Measurements from ENCODE around the gene ALDH1L1. TPM values are rescaled to one million over a fixed set of nuclear protein-coding genes. Genes with fewer than 3 reads are reported as not detected.

ALDH1L1 gene
- total RNA-seq, 4 donors from 2014 or later, result 2.3 to 8.1 (median 6.0) TPM

DNA sequence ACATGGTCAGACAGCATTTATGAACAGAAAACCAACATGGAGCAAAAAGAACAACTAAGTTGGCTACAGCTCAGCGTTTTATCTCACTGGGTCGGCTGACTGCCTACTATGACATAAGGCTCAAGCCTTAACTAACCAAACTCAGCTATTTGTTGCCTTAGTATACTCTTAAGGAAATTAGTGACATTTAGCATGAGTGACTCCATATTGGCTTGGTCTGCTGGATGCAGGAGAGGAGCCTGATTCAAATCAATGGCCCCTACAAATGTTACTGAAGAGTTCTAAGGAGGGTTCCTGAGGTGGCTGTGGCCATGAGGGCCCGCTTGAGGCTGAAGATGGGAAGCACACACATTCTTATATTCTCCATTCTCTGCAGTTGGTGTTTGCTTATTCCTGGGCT lies 20.1 kb upstream of the ALDH1L1 start:
- no peak for DNase-seq (ENCODE audit: low spot score in 2 of 2)
- WGBS, 2 donors, result 58 to 61% methylated on average over 3 of the region's 3 CpGs
- TF ChIP-seq, protein P1, sequence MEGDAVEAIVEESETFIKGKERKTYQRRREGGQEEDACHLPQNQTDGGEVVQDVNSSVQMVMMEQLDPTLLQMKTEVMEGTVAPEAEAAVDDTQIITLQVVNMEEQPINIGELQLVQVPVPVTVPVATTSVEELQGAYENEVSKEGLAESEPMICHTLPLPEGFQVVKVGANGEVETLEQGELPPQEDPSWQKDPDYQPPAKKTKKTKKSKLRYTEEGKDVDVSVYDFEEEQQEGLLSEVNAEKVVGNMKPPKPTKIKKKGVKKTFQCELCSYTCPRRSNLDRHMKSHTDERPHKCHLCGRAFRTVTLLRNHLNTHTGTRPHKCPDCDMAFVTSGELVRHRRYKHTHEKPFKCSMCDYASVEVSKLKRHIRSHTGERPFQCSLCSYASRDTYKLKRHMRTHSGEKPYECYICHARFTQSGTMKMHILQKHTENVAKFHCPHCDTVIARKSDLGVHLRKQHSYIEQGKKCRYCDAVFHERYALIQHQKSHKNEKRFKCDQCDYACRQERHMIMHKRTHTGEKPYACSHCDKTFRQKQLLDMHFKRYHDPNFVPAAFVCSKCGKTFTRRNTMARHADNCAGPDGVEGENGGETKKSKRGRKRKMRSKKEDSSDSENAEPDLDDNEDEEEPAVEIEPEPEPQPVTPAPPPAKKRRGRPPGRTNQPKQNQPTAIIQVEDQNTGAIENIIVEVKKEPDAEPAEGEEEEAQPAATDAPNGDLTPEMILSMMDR (IDR thresholded peaks at IDR 0.05), result no peak
- TF ChIP-seq POLR2A (IDR thresholded peaks at IDR 0.05), result no peak
- intact Hi-C loops (cut with DNase I; ENCODE audit: low total_unique reads), result no loop called here
- H3K4me3 ChIP-seq (ENCODE audit: low read depth, poor library complexity, severe bottlenecking), result no peak overlapping the region

- intact Hi-C loops (cut with DNase I; ENCODE audit: low total_unique reads), result no loop called here
- TF ChIP-seq, protein P1 (IDR thresholded peaks at IDR 0.05), result no peak
- TF ChIP-seq POLR2A (IDR thresholded peaks at IDR 0.05), result no peak
- no peak overlapping the region for H3K4me3 ChIP-seq (ENCODE audit: low read depth, poor library complexity, severe bottlenecking)
- no peak for DNase-seq (ENCODE audit: low spot score in 2 of 2)
- 63 to 85% methylated on average over 2 of the region's 2 CpGs for WGBS, 2 donors
Measured at GRCh38 chr3:126199256-126199655, 18.9 kb upstream of the ALDH1L1 start.

- DNase-seq (ENCODE audit: low spot score in 2 of 2), result peak in 1 of 2 donors; percentile 43
- intact Hi-C loops (cut with DNase I; ENCODE audit: low total_unique reads), result no loop called here
- TF ChIP-seq, protein P1 (IDR thresholded peaks at IDR 0.05), result no peak
- TF ChIP-seq POLR2A (IDR thresholded peaks at IDR 0.05), result no peak
- no peak overlapping the region for H3K4me3 ChIP-seq (ENCODE audit: low read depth, poor library complexity, severe bottlenecking)
- 45 to 54% methylated on average over 7 of the region's 7 CpGs for WGBS, 2 donors
Measured at GRCh38 chr3:126197854-126198584, 17.6 kb upstream of the ALDH1L1 start.

DNA sequence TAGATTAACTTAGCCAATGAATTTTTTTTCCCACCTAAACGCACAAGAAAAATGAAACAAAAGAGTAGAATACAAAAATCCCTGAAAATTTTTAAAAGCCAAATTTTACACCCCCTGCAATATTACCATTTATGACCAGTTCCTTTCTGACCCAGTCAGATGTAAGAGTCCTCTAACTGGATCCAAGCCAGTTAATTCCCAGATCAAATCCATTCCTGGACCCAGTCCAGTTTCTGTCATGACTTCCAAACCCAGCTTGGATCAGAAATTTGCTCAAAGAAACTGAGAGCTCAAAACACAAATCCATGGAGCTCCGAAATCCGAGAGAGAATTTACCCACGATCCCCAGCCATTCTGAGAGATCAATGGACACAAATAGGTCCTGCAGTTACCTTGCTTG lies 17.0 kb upstream of the ALDH1L1 start:
- TF ChIP-seq, protein P1 (IDR thresholded peaks at IDR 0.05), result no peak
- TF ChIP-seq POLR2A (IDR thresholded peaks at IDR 0.05), result no peak
- H3K4me3 ChIP-seq (ENCODE audit: low read depth, poor library complexity, severe bottlenecking), result no peak overlapping the region
- WGBS, 2 donors, result 82 to 90% methylated on average over 4 of the region's 4 CpGs
- DNase-seq (ENCODE audit: low spot score in 2 of 2), result no peak
- intact Hi-C loops (cut with DNase I; ENCODE audit: low total_unique reads), result no loop called here

GRCh38 chr3:126194713-126195305 lies 14.4 kb upstream of the ALDH1L1 start:
- intact Hi-C loops (cut with DNase I; ENCODE audit: low total_unique reads), result no loop called here
- TF ChIP-seq, protein P1 (IDR thresholded peaks at IDR 0.05), result no peak
- no peak for TF ChIP-seq POLR2A (IDR thresholded peaks at IDR 0.05)
- DNase-seq (ENCODE audit: low spot score in 2 of 2), result no peak
- no peak overlapping the region for H3K4me3 ChIP-seq (ENCODE audit: low read depth, poor library complexity, severe bottlenecking)
- WGBS, 2 donors, result 78 to 87% methylated on average over 1 of the region's 1 CpG
